GM21381 (cell line): Measurements from ENCODE around the gene HNF1B.
"Not testable (repeated sequence)": the region's sequence is repeated elsewhere in the genome, so short reads cannot be mapped to it uniquely, and the experiment has no call there.

ENCODE experiments used
- ATAC-seq: cut with Tn5 transposase; IDR thresholded peaks from one replicate; pipeline ENCODE4 v1.9.1; 2021; ENCODE audit warnings: mild to moderate bottlenecking, moderate library complexity; ENCODE audit not compliant: unreplicated experiment

Gene HNF1B

GRCh38 chr17:37708616-37709212, 36.1 kb downstream of the HNF1B start:
- ATAC-seq, result no peak

GRCh38 chr17:37708008-37708615, 36.7 kb downstream of the HNF1B start:
- ATAC-seq, result no peak

GRCh38 chr17:37706446-37706845, 38.4 kb downstream of the HNF1B start:
- no peak for ATAC-seq

- ATAC-seq, result no peak
Measured at GRCh38 chr17:37702598-37702997, 42.3 kb downstream of the HNF1B start.

- ATAC-seq, result no peak
Measured at GRCh38 chr17:37701496-37701898, 43.4 kb downstream of the HNF1B start.

- no peak for ATAC-seq
Measured at GRCh38 chr17:37700881-37701280, 44.0 kb downstream of the HNF1B start.

- no peak for ATAC-seq
Measured at GRCh38 chr17:37699285-37699973, 45.4 kb downstream of the HNF1B start.

GRCh38 chr17:37698911-37699255, 46.0 kb downstream of the HNF1B start:
- no peak for ATAC-seq

GRCh38 chr17:37698132-37698910, 46.5 kb downstream of the HNF1B start:
- ATAC-seq, result no peak

- no peak for ATAC-seq
Measured at GRCh38 chr17:37697381-37697780, 47.5 kb downstream of the HNF1B start.

- ATAC-seq, result no peak
Measured at GRCh38 chr17:37696366-37696765, 48.5 kb downstream of the HNF1B start.

GRCh38 chr17:37695726-37696125, 49.1 kb downstream of the HNF1B start:
- no peak for ATAC-seq

GRCh38 chr17:37694734-37695133, 50.1 kb downstream of the HNF1B start:
- ATAC-seq, result no peak

- no peak for ATAC-seq
Measured at GRCh38 chr17:37693328-37693727, 51.5 kb downstream of the HNF1B start.

GRCh38 chr17:37691807-37692206, 53.1 kb downstream of the HNF1B start:
- no peak for ATAC-seq

GRCh38 chr17:37689317-37689716, 55.5 kb downstream of the HNF1B start:
- no peak for ATAC-seq

GRCh38 chr17:37683454-37683984, 61.3 kb downstream of the HNF1B start:
- no peak for ATAC-seq

- ATAC-seq, result no peak
Measured at GRCh38 chr17:37682007-37682406, 62.9 kb downstream of the HNF1B start.

- ATAC-seq, result not testable (repeated sequence)
Measured at GRCh38 chr17:37679995-37680394, 64.9 kb downstream of the HNF1B start.

- ATAC-seq, result no peak
Measured at GRCh38 chr17:37678036-37678435, 66.8 kb downstream of the HNF1B start.

GRCh38 chr17:37677021-37677420, 67.8 kb downstream of the HNF1B start:
- no peak for ATAC-seq
